Measurements from ENCODE around the gene SRM. TPM values are rescaled to one million over a fixed set of nuclear protein-coding genes. Genes with fewer than 3 reads are reported as not detected.

Gene SRM
- total RNA-seq, 1 experiment from 2014 or later = 249 TPM

DNA sequence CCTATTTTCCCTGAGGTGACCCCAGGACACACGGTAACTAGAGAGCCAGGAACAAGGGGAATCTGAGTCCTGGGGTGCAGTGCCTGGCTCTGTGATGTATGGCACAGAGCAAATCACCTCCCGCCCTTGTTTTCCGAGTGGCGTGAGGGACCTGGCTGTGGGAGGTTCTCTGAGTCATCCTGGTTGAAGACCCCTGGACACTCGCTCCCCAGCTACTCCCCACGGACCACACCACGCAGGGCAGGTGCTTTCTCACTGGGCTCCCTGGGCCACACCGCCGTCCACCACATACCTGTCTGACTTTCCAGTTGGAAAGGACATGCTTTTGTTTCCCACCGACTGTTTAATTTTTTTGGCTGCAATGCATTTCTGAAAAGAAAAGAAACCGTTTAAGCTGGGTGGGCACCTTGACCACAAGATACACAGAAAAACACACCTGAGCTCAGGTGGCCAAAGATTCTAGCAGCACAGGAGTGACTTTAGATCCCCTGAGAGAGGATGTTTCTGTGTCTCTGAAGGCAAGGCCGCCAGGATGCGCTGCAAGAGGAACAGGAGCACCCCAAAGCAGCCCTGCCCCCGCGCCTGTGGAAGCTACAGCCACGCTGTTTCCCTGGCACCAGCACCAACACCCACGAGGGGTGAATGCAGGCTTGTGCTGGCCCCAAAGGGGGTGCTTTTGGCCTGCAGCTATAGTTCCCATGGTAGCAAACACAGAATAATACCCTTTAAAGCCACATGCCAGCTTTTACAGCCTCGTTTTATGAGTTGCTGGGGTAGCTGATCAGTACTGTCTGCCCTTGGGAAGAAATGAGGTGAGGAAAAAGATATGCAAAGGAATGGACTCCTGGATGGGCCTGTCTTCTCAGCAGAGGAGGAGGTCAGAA, 8.1 kb upstream of the SRM start:
- no peaks in the 10 kb centered on the region for H3K9me3 ChIP-seq (ENCODE audit: control insufficient read depth, insufficient read depth, low read depth, low read length)
- ChIA-PET POLR2A (no interaction called here), CTCF (interaction anchor here (0.7 kb wide), 1 partner anchor 76 kb away, joined by 4 read pairs; no protein-coding TSS in a partner anchor)
- DNase-seq (ENCODE audit: low read depth, low spot score) = no peak
- H3K4me1 ChIP-seq (ENCODE audit: control insufficient read depth, insufficient read depth, low read length) = no peaks in the 10 kb centered on the region
- intact Hi-C loops (cut with micrococcal nuclease; ENCODE audit: unreplicated experiment) = no loop called here
- TF ChIP-seq, protein P1, sequence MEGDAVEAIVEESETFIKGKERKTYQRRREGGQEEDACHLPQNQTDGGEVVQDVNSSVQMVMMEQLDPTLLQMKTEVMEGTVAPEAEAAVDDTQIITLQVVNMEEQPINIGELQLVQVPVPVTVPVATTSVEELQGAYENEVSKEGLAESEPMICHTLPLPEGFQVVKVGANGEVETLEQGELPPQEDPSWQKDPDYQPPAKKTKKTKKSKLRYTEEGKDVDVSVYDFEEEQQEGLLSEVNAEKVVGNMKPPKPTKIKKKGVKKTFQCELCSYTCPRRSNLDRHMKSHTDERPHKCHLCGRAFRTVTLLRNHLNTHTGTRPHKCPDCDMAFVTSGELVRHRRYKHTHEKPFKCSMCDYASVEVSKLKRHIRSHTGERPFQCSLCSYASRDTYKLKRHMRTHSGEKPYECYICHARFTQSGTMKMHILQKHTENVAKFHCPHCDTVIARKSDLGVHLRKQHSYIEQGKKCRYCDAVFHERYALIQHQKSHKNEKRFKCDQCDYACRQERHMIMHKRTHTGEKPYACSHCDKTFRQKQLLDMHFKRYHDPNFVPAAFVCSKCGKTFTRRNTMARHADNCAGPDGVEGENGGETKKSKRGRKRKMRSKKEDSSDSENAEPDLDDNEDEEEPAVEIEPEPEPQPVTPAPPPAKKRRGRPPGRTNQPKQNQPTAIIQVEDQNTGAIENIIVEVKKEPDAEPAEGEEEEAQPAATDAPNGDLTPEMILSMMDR (IDR thresholded peaks at IDR 0.05) = no peak
- no peak for TF ChIP-seq POLR2AphosphoS5 (IDR thresholded peaks at IDR 0.05; ENCODE audit: low read depth, low read length)
- TF ChIP-seq SIN3A (IDR thresholded peaks at IDR 0.05; ENCODE audit: borderline replicate concordance, insufficient read depth, low read depth, low read length) = no peak
- no TSS peak for BruUV-seq (replicated peaks)
- no peaks in the 10 kb centered on the region for H3K27me3 ChIP-seq (ENCODE audit: control insufficient read depth, insufficient read depth, low read length)
- no peak for ATAC-seq
- no peak overlapping the region for H3K4me3 ChIP-seq (ENCODE audit: low read depth in 2 of 2, low read length in 2 of 2)
- H3K27ac ChIP-seq (ENCODE audit: low read length) = no peak overlapping the region
- peaks cover 28% of the 10 kb centered on the region for H3K36me3 ChIP-seq (ENCODE audit: control insufficient read depth, insufficient read depth, low read length)
- in situ Hi-C loops (cut with HindIII; ENCODE audit: low pct_unique_long_range_greater_than_20kb, low sequenced_read_pairs) = no loop called here

DNA sequence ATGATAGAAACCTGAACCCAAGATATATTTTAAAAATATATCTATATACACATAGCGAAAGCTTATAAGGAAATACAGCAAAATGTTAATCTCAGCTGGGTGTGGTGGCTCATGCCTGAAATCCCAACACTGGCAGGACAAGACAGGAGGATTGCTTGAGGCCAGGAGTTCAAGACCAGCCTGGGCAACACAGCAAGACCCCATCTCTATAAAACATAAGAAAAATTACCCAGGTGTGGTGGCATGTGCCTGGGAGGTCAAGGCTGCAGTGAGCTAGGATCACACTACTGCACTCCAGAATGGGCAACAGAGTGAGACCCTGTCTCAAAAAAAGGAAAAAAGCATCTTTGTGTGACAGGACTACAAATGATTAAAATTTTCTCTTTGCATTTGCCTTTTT, 6.0 kb upstream of the SRM start:
- ATAC-seq (no peak), DNase-seq (ENCODE audit: low read depth, low spot score) (no peak)
- H3K4me1 ChIP-seq (ENCODE audit: control insufficient read depth, insufficient read depth, low read length) = peaks cover 13% of the 10 kb centered on the region
- intact Hi-C loops (cut with micrococcal nuclease; ENCODE audit: unreplicated experiment) (no loop called here), in situ Hi-C loops (cut with HindIII; ENCODE audit: low pct_unique_long_range_greater_than_20kb, low sequenced_read_pairs) (no loop called here)
- no peaks in the 10 kb centered on the region for H3K27me3 ChIP-seq (ENCODE audit: control insufficient read depth, insufficient read depth, low read length)
- no peaks in the 10 kb centered on the region for H3K9me3 ChIP-seq (ENCODE audit: control insufficient read depth, insufficient read depth, low read depth, low read length)
- TF ChIP-seq POLR2AphosphoS5 (IDR thresholded peaks at IDR 0.05; ENCODE audit: low read depth, low read length) (no peak), TCF7L2 (IDR thresholded peaks at IDR 0.05; ENCODE audit: low read depth, low read length) (no peak), SIN3A (IDR thresholded peaks at IDR 0.05; ENCODE audit: borderline replicate concordance, insufficient read depth, low read depth, low read length) (no peak)
- TF ChIP-seq, protein P1 (IDR thresholded peaks at IDR 0.05) = no peak
- TF ChIP-seq, protein P2, sequence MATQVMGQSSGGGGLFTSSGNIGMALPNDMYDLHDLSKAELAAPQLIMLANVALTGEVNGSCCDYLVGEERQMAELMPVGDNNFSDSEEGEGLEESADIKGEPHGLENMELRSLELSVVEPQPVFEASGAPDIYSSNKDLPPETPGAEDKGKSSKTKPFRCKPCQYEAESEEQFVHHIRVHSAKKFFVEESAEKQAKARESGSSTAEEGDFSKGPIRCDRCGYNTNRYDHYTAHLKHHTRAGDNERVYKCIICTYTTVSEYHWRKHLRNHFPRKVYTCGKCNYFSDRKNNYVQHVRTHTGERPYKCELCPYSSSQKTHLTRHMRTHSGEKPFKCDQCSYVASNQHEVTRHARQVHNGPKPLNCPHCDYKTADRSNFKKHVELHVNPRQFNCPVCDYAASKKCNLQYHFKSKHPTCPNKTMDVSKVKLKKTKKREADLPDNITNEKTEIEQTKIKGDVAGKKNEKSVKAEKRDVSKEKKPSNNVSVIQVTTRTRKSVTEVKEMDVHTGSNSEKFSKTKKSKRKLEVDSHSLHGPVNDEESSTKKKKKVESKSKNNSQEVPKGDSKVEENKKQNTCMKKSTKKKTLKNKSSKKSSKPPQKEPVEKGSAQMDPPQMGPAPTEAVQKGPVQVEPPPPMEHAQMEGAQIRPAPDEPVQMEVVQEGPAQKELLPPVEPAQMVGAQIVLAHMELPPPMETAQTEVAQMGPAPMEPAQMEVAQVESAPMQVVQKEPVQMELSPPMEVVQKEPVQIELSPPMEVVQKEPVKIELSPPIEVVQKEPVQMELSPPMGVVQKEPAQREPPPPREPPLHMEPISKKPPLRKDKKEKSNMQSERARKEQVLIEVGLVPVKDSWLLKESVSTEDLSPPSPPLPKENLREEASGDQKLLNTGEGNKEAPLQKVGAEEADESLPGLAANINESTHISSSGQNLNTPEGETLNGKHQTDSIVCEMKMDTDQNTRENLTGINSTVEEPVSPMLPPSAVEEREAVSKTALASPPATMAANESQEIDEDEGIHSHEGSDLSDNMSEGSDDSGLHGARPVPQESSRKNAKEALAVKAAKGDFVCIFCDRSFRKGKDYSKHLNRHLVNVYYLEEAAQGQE (IDR thresholded peaks at IDR 0.05; ENCODE audit: insufficient read depth in 1 of 2, low read depth in 2 of 2, low read length in 1 of 2) = no peak
- ChIA-PET POLR2A (no interaction called here), CTCF (no interaction called here)
- no peak overlapping the region for H3K4me3 ChIP-seq (ENCODE audit: low read depth in 2 of 2, low read length in 2 of 2)
- H3K27ac ChIP-seq (ENCODE audit: low read length) = no peak overlapping the region
- no TSS peak for BruUV-seq (replicated peaks)
- peaks cover 25% of the 10 kb centered on the region for H3K36me3 ChIP-seq (ENCODE audit: control insufficient read depth, insufficient read depth, low read length)
